Brain microvascular endothelial cell (primary cell): ENCODE results near the gene C3.

Experiments
- DNase-seq: peaks from one replicate; pipeline ENCODE4 v3.0.0-alpha.2; 2020
- H3K27ac ChIP-seq: fragments of 250-450 bp; sonication (Bioruptor Pico); 2 replicates; pipeline ENCODE4 v1.5.1; 2020; ENCODE audit warnings: mild to moderate bottlenecking, moderate library complexity
- H3K27me3 ChIP-seq: fragments of 250-450 bp; sonication (Bioruptor Pico); replicated peaks from 2 replicates; pipeline ENCODE4 v1.5.1; 2020; ENCODE audit warnings: mild to moderate bottlenecking
- H3K36me3 ChIP-seq: fragments of 250-450 bp; sonication (Bioruptor Pico); replicated peaks from 2 replicates; pipeline ENCODE4 v1.5.1; 2020; ENCODE audit warnings: mild to moderate bottlenecking
- H3K4me3 ChIP-seq: 2 replicates; pipeline ENCODE4 v1.5.1; 2011; ENCODE audit warnings: low read depth, mild to moderate bottlenecking, control low read depth, low read length, moderate library complexity
- in situ Hi-C: cut with HindIII; loops from 2 replicates; pipeline ENCODE4 v1.10.0; 2017; ENCODE audit warnings: low sequenced_read_pairs, low pct_ligation_motif_present
- TF ChIP-seq, protein P1 (sequence below): IDR thresholded peaks from 2 replicates; pipeline ENCODE4 v1.5.1; 2011; ENCODE audit warnings: low read depth, mild to moderate bottlenecking, moderate library complexity, low read length, control low read depth, inconsistent platforms; ENCODE audit errors: missing control alignments

The C3 gene

GRCh38 chr19:6683971-6684370 lies 36.5 kb downstream of the C3 start:
- no peak for DNase-seq
- no peaks in the 10 kb centered on the region for H3K36me3 ChIP-seq
- H3K4me3 ChIP-seq = no peak overlapping the region
- H3K27me3 ChIP-seq = no peaks in the 10 kb centered on the region
- TF ChIP-seq, protein P1, sequence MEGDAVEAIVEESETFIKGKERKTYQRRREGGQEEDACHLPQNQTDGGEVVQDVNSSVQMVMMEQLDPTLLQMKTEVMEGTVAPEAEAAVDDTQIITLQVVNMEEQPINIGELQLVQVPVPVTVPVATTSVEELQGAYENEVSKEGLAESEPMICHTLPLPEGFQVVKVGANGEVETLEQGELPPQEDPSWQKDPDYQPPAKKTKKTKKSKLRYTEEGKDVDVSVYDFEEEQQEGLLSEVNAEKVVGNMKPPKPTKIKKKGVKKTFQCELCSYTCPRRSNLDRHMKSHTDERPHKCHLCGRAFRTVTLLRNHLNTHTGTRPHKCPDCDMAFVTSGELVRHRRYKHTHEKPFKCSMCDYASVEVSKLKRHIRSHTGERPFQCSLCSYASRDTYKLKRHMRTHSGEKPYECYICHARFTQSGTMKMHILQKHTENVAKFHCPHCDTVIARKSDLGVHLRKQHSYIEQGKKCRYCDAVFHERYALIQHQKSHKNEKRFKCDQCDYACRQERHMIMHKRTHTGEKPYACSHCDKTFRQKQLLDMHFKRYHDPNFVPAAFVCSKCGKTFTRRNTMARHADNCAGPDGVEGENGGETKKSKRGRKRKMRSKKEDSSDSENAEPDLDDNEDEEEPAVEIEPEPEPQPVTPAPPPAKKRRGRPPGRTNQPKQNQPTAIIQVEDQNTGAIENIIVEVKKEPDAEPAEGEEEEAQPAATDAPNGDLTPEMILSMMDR = no peak
- in situ Hi-C loops = no loop called here
- H3K27ac ChIP-seq = no peak overlapping the region

DNA sequence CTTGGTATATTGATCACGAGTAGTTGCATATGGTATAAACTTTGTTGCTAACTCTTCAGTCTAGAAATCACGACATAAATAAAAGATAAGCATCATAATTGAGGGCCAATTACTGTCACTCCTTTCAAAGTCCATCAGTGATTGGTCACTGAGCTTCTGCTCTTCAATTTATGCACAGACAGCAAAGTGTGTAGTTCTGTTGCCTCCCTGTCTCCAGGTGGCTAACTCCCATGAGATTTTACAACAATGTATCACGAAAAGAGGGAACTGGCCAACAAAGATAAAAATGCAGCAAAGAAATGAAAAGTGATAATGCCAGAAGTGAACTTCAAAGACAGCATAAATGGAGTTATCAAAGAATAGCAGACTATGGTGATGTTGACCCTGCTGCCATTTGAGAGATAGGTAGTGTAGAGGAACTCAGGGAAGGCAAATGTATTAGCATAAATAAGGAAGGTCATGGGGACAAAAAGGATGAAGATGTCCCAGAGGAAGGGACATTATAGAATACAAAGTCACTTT lies 37.8 kb downstream of the C3 start:
- TF ChIP-seq, protein P1 = no peak
- DNase-seq = no peak
- in situ Hi-C loops = no loop called here
- H3K4me3 ChIP-seq = no peak overlapping the region
- H3K27ac ChIP-seq = no peak overlapping the region
- no peaks in the 10 kb centered on the region for H3K36me3 ChIP-seq
- no peaks in the 10 kb centered on the region for H3K27me3 ChIP-seq

DNA sequence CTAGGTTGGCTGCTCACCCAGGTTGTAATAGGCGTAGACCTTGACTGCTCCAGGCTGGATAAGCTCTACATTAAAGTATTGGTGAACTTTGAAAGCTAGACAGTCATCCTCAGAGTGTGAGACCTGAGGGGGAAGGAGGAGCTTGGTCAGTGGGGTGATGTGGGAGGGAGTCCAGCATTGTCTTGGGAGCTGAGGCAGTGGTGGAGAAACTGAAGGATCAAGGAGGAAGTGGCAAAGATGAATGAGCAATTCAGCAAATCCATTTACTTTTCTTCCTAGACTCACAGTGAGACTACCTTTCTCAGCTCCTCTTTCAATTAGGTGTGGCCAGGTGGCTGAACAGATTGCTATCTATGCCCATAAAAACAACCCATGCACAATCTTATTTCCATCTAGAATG lies 40.3 kb downstream of the C3 start:
- TF ChIP-seq, protein P1 = no peak
- Histone ChIP-seq H3K27me3 (no peaks in the 10 kb centered on the region), H3K27ac (no peak overlapping the region), H3K4me3 (no peak overlapping the region), H3K36me3 (no peaks in the 10 kb centered on the region)
- in situ Hi-C loops = no loop called here
- DNase-seq = no peak

GRCh38 chr19:6679139-6679538 lies 41.3 kb downstream of the C3 start:
- TF ChIP-seq, protein P1 = no peak
- Histone ChIP-seq H3K4me3 (no peak overlapping the region), H3K27ac (no peak overlapping the region), H3K36me3 (no peaks in the 10 kb centered on the region), H3K27me3 (no peaks in the 10 kb centered on the region)
- in situ Hi-C loops = no loop called here
- no peak for DNase-seq

- DNase-seq = peak; percentile 20
- in situ Hi-C loops = no loop called here
- Histone ChIP-seq H3K27me3 (no peaks in the 10 kb centered on the region), H3K36me3 (no peaks in the 10 kb centered on the region), H3K27ac (no peak overlapping the region), H3K4me3 (no peak overlapping the region)
- TF ChIP-seq, protein P1 = no peak
These were observed 41.8 kb downstream of the C3 start for GRCh38 chr19:6678690-6679109.
